Natural killer cell (primary cell): ENCODE measurements around the gene ZDHHC13. TPM values are rescaled to one million over a fixed set of nuclear protein-coding genes. Genes with fewer than 3 reads are reported as not detected.

Experiments
- ATAC-seq, 3 donors: fragments of 150-1000 bp in 2 of 3; fragments of 200-7000 bp in 1 of 3; cut with Tn5 transposase; 1 replicate in 1 of 3; 2 replicates in 2 of 3; pipeline ENCODE4 v1.10.0; 2021; ENCODE audit warnings: mild to moderate bottlenecking in 2 of 3, moderate library complexity in 2 of 3
- DNase-seq, 2 donors: peaks; one replicate each; pipeline versions ENCODE4 v3.0.0 to v3.0.0-alpha.2; 2013 to 2021; ENCODE audit warnings: mixed read lengths in 1 of 2
- H3K27ac ChIP-seq: one replicate; pipeline ENCODE4 v1.5.1; 2013; ENCODE audit warnings: mild to moderate bottlenecking, low read length
- H3K27me3 ChIP-seq: one replicate; pipeline ENCODE4 v1.6.1; 2013; ENCODE audit warnings: low read length; ENCODE audit not compliant: control insufficient read depth, insufficient read depth
- H3K36me3 ChIP-seq: one replicate; pipeline ENCODE4 v1.6.1; 2013; ENCODE audit warnings: low read length; ENCODE audit not compliant: control insufficient read depth, insufficient read depth
- H3K4me1 ChIP-seq: one replicate; pipeline ENCODE4 v1.6.1; 2013; ENCODE audit warnings: low read length; ENCODE audit not compliant: control insufficient read depth, insufficient read depth
- H3K4me3 ChIP-seq: one replicate; pipeline ENCODE4 v1.5.1; 2013; ENCODE audit warnings: low read length
- H3K9me3 ChIP-seq: one replicate; pipeline ENCODE4 v1.6.1; 2013; ENCODE audit warnings: low read length; ENCODE audit not compliant: control insufficient read depth, insufficient read depth
- H3K27ac Mint-ChIP-seq, 2 donors: one replicate each; pipeline ENCODE4 v1.8.0; 2022; ENCODE audit warnings: mild to moderate bottlenecking in 2 of 2, mixed read lengths in 2 of 2, moderate library complexity in 1 of 2
- H3K27me3 Mint-ChIP-seq, 2 donors: one replicate each; pipeline ENCODE4 v1.8.0; 2022; ENCODE audit warnings: low read depth in 2 of 2, mixed read lengths in 2 of 2
- H3K36me3 Mint-ChIP-seq: one replicate; pipeline ENCODE4 v1.8.0; 2022; ENCODE audit warnings: mixed read lengths
- H3K4me1 Mint-ChIP-seq, 2 donors: one replicate each; pipeline ENCODE4 v1.8.0; 2022; ENCODE audit warnings: mixed read lengths in 2 of 2
- H3K4me3 Mint-ChIP-seq: one replicate; pipeline ENCODE4 v1.8.0; 2022; ENCODE audit warnings: mild to moderate bottlenecking, moderate library complexity, mixed read lengths
- H3K9me3 Mint-ChIP-seq, 2 donors: one replicate each; pipeline ENCODE4 v1.8.0; 2022; ENCODE audit warnings: mixed read lengths in 2 of 2
- WGBS: methylation state at CpG from one replicate; pipeline ENCODE4 v1.1.7; 2013; ENCODE audit warnings: missing lambda C conversion rate; ENCODE audit not compliant: insufficient coverage; 5-methylcytosine and 5-hydroxymethylcytosine counted together
- intact Hi-C: fragments of 100-400 bp; cut with micrococcal nuclease; formaldehyde crosslinking; loops from one replicate; pipeline ENCODE4 v1.14.2; 2022
- total RNA-seq, 4 donors: library from RNA; stranded (reverse); fragments of 120-200 nt in 1 of 4; gene quantifications; one replicate each; pipeline versions ENCODE4 v1.2.3 to v1.2.4, GENCODE V29; 2013 to 2022
- TF ChIP-seq, protein P1 (sequence below): fragments of 200-600 bp; IDR thresholded peaks from one replicate; pipeline ENCODE4 v1.8.0; 2022; ENCODE audit warnings: antibody characterized with exemption

The ZDHHC13 gene
- total RNA-seq, 3 donors from 2014 or later (not counting 1 experiment from before 2014, with no cell fraction given): 13.3 to 17.4 (median 13.5) TPM

DNA sequence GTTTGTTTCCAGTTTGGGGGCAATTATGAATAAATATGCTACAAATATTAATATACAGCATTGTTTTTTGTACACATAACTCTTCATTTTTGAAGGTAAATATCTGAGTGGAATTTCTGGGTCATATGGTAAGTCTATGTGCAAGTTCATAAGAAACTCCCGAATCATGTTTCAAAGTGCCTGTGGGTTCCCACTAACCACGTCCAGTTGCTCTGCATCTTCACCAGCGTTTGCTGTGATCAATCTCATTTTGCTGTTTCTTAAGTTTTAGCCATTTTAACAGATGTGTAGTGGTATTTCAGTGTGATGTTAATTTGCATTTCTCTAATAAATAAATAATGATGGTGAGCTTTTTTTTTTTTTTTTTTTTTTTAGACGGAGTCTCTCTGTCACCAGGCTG, 99.1 kb downstream of the ZDHHC13 start:
- no peaks in the 10 kb centered on the region for H3K4me1 Mint-ChIP-seq
- H3K36me3 ChIP-seq: no peaks in the 10 kb centered on the region
- H3K9me3 ChIP-seq: no peaks in the 10 kb centered on the region
- no peak overlapping the region for H3K27ac Mint-ChIP-seq
- H3K27me3 ChIP-seq: no peaks in the 10 kb centered on the region
- 20% methylated on average over 3 of the region's 4 CpGs for WGBS
- ATAC-seq (no peak), DNase-seq (no peak)
- no peaks in the 10 kb centered on the region for H3K4me1 ChIP-seq
- intact Hi-C loops: no loop called here
- no peak overlapping the region for H3K4me3 ChIP-seq
- no peaks in the 10 kb centered on the region for H3K9me3 Mint-ChIP-seq
- H3K27ac ChIP-seq: no peak overlapping the region
- no peak overlapping the region for H3K4me3 Mint-ChIP-seq
- H3K36me3 Mint-ChIP-seq: no peaks in the 10 kb centered on the region
- H3K27me3 Mint-ChIP-seq: peaks cover 16 to 28% of the 10 kb centered on the region in 2 donors
- TF ChIP-seq, protein P1, sequence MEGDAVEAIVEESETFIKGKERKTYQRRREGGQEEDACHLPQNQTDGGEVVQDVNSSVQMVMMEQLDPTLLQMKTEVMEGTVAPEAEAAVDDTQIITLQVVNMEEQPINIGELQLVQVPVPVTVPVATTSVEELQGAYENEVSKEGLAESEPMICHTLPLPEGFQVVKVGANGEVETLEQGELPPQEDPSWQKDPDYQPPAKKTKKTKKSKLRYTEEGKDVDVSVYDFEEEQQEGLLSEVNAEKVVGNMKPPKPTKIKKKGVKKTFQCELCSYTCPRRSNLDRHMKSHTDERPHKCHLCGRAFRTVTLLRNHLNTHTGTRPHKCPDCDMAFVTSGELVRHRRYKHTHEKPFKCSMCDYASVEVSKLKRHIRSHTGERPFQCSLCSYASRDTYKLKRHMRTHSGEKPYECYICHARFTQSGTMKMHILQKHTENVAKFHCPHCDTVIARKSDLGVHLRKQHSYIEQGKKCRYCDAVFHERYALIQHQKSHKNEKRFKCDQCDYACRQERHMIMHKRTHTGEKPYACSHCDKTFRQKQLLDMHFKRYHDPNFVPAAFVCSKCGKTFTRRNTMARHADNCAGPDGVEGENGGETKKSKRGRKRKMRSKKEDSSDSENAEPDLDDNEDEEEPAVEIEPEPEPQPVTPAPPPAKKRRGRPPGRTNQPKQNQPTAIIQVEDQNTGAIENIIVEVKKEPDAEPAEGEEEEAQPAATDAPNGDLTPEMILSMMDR: no peak

- Histone ChIP-seq H3K27me3 (no peaks in the 10 kb centered on the region), H3K9me3 (no peaks in the 10 kb centered on the region), H3K4me1 (no peaks in the 10 kb centered on the region), H3K27ac (no peak overlapping the region), H3K4me3 (no peak overlapping the region), H3K36me3 (no peaks in the 10 kb centered on the region)
- H3K4me1 Mint-ChIP-seq: peaks cover 0 to 1% of the 10 kb centered on the region in 2 donors
- ATAC-seq: no peak
- no peaks in the 10 kb centered on the region for H3K36me3 Mint-ChIP-seq
- H3K27ac Mint-ChIP-seq: no peak overlapping the region
- intact Hi-C loops: no loop called here
- DNase-seq: no peak
- H3K4me3 Mint-ChIP-seq: no peak overlapping the region
- H3K27me3 Mint-ChIP-seq: peaks cover 15 to 28% of the 10 kb centered on the region in 2 donors
- TF ChIP-seq, protein P1: no peak
- no peaks in the 10 kb centered on the region for H3K9me3 Mint-ChIP-seq
- 98% methylated on average over 2 of the region's 3 CpGs for WGBS
Measured at GRCh38 chr11:19216709-19217374, 99.9 kb downstream of the ZDHHC13 start.

GRCh38 chr11:19218216-19218615, 101.2 kb downstream of the ZDHHC13 start:
- Mint-ChIP-seq H3K36me3 (no peaks in the 10 kb centered on the region), H3K27ac (no peak overlapping the region), H3K4me1 (peaks cover 4 to 9% of the 10 kb centered on the region in 2 donors), H3K27me3 (peaks cover 10 to 22% of the 10 kb centered on the region in 2 donors), H3K9me3 (no peaks in the 10 kb centered on the region), H3K4me3 (no peak overlapping the region)
- intact Hi-C loops: no loop called here
- DNase-seq (no peak), ATAC-seq (no peak)
- TF ChIP-seq, protein P1: no peak
- no peaks in the 10 kb centered on the region for H3K9me3 ChIP-seq
- H3K27ac ChIP-seq: no peak overlapping the region
- H3K4me1 ChIP-seq: no peaks in the 10 kb centered on the region
- 78% methylated on average over 3 of the region's 3 CpGs for WGBS
- H3K36me3 ChIP-seq: no peaks in the 10 kb centered on the region
- H3K4me3 ChIP-seq: no peak overlapping the region
- H3K27me3 ChIP-seq: no peaks in the 10 kb centered on the region
